Transverse colon (tissue), 4 donors: Measurements from ENCODE around the gene SERGEF.

Experiments used
- EP300 ChIP-seq: sonication (generic); formaldehyde crosslinking; IDR thresholded peaks from one replicate; pipeline ENCODE4 v1.6.1; 2017; ENCODE audit warnings: antibody characterized with exemption, low read depth
- POLR2A ChIP-seq: fragments of 450-650 bp; IDR thresholded peaks from one replicate; pipeline ENCODE4 v1.6.1; 2016; ENCODE audit warnings: antibody characterized with exemption, mild to moderate bottlenecking, moderate library complexity
- POLR2AphosphoS5 ChIP-seq, 3 donors: sonication (generic); formaldehyde crosslinking; IDR thresholded peaks; one replicate each; pipeline ENCODE4 v1.6.1; 2016; ENCODE audit warnings: antibody characterized with exemption in 3 of 3
- TF ChIP-seq, protein P1 (sequence below), 5 experiments: fragments of 200-600 bp in 3 of 5; fragments of 450-650 bp in 2 of 5; sonication (generic) in 3 of 5; IDR thresholded peaks; 1 replicate in 2 of 5; 2 replicates in 3 of 5; pipeline ENCODE4 v1.5.1; 2016 to 2017; ENCODE audit warnings: antibody characterized with exemption in 5 of 5, inconsistent platforms in 3 of 5, mild to moderate bottlenecking in 2 of 5, moderate library complexity in 1 of 5

DNA sequence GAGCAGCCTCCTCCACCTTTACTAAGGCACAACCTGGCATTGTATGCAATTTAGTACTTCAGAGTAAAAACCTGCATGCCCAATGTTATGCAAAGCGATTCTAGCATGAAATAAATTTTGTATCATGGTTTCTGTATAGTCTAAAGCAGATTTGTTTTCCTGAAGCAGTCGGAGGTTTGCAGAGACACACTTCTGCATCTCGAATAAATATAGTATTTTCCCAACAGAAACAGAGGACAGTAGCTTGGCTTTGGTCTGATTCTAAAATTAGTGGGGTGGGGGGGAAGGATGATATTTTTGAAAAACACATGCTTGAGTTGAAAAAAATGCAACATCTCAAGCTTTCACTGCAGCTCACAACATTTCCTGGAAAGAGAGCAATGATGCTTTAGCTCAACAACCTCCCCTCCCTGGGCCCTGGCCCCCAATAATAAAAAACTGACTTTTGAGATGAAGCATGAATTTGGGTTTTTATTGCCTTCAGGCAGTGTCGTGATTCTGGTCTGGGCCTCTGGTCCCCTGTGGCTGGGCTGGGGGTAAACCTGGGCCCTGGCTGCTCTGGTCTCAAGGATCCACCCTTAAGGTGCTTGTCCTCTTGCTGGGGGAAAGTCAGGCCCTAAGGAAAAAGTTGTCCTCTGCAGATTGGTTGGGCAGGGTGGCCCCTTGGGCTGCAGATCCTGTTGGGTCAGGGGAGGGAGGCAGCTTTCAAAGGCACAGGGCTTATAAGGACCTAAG is 230.1 kb downstream of the SERGEF start:
- TF ChIP-seq POLR2A (no peak), POLR2AphosphoS5 (IDR thresholded peaks at IDR 0.05) (no peak), EP300 (no peak)
- TF ChIP-seq, protein P1, sequence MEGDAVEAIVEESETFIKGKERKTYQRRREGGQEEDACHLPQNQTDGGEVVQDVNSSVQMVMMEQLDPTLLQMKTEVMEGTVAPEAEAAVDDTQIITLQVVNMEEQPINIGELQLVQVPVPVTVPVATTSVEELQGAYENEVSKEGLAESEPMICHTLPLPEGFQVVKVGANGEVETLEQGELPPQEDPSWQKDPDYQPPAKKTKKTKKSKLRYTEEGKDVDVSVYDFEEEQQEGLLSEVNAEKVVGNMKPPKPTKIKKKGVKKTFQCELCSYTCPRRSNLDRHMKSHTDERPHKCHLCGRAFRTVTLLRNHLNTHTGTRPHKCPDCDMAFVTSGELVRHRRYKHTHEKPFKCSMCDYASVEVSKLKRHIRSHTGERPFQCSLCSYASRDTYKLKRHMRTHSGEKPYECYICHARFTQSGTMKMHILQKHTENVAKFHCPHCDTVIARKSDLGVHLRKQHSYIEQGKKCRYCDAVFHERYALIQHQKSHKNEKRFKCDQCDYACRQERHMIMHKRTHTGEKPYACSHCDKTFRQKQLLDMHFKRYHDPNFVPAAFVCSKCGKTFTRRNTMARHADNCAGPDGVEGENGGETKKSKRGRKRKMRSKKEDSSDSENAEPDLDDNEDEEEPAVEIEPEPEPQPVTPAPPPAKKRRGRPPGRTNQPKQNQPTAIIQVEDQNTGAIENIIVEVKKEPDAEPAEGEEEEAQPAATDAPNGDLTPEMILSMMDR (IDR thresholded peaks at IDR 0.05): no peak
